Measurements from ENCODE around the gene ARHGAP44. TPM values are rescaled to one million over a fixed set of nuclear protein-coding genes. Genes with fewer than 3 reads are reported as not detected.

Gene ARHGAP44
- polyA plus RNA-seq, 1 donor from 2014 or later, result 5.9 TPM

- no peak overlapping the region for H3K27ac ChIP-seq (ENCODE audit: low read length)
- no peak overlapping the region for H3K9ac ChIP-seq (ENCODE audit: low read length)
- no peaks in the 10 kb centered on the region for H3K79me2 ChIP-seq (replicated peaks; ENCODE audit: insufficient read depth, low read length)
- no peak for TF ChIP-seq REST (IDR thresholded peaks at IDR 0.05; ENCODE audit: borderline replicate concordance)
- no peak for TF ChIP-seq TAF1 (IDR thresholded peaks at IDR 0.05; ENCODE audit: low read depth)
- no peak for TF ChIP-seq SMC3 (conservative IDR thresholded peaks at IDR 0.05; ENCODE audit: poor library complexity)
- no peak for TF ChIP-seq EZH2 (IDR thresholded peaks at IDR 0.05; ENCODE audit: borderline replicate concordance, insufficient read depth, low read length, poor library complexity, severe bottlenecking)
- no peak for TF ChIP-seq RAD21 (conservative IDR thresholded peaks at IDR 0.05)
- TF ChIP-seq MXI1 (conservative IDR thresholded peaks at IDR 0.05; ENCODE audit: poor library complexity, severe bottlenecking), result no peak
- TF ChIP-seq POLR2AphosphoS5 (IDR thresholded peaks at IDR 0.05), result no peak
- no peaks in the 10 kb centered on the region for H3K9me2 ChIP-seq (ENCODE audit: insufficient read depth, low read length)
- no peaks in the 10 kb centered on the region for H4K20me1 ChIP-seq (ENCODE audit: insufficient read depth)
- no peak overlapping the region for H2AFZ ChIP-seq (ENCODE audit: low read depth, low read length)
- no peaks in the 10 kb centered on the region for H3F3A ChIP-seq (ENCODE audit: insufficient read depth, low read length, poor library complexity, severe bottlenecking)
- no peaks in the 10 kb centered on the region for H3K36me3 ChIP-seq (ENCODE audit: insufficient read depth, low read length)
- H3K4me3 ChIP-seq (ENCODE audit: low read length), result no peak overlapping the region
- H3K4me2 ChIP-seq (ENCODE audit: low read length), result no peak overlapping the region
- no peaks in the 10 kb centered on the region for H3K9me3 ChIP-seq (ENCODE audit: low read length)
- H3K27me3 ChIP-seq (ENCODE audit: insufficient read depth, low read depth, low read length), result no peaks in the 10 kb centered on the region
Measured at GRCh38 chr17:12979246-12979645, 189.9 kb downstream of the ARHGAP44 start.

- Histone ChIP-seq H3K79me2 (replicated peaks; ENCODE audit: insufficient read depth, low read length) (no peaks in the 10 kb centered on the region), H3K9me3 (ENCODE audit: low read length) (no peaks in the 10 kb centered on the region), H4K20me1 (ENCODE audit: insufficient read depth) (no peaks in the 10 kb centered on the region), H3K27ac (ENCODE audit: low read length) (no peak overlapping the region), H3K4me2 (ENCODE audit: low read length) (no peak overlapping the region), H2AFZ (ENCODE audit: low read depth, low read length) (no peak overlapping the region), H3K9ac (ENCODE audit: low read length) (no peak overlapping the region), H3K4me3 (ENCODE audit: low read length) (no peak overlapping the region), H3K9me2 (ENCODE audit: insufficient read depth, low read length) (no peaks in the 10 kb centered on the region), H3K36me3 (ENCODE audit: insufficient read depth, low read length) (no peaks in the 10 kb centered on the region), H3K27me3 (ENCODE audit: insufficient read depth, low read depth, low read length) (no peaks in the 10 kb centered on the region), H3F3A (ENCODE audit: insufficient read depth, low read length, poor library complexity, severe bottlenecking) (no peaks in the 10 kb centered on the region)
- no peak for TF ChIP-seq TAF1 (IDR thresholded peaks at IDR 0.05; ENCODE audit: low read depth)
- no peak for TF ChIP-seq REST (IDR thresholded peaks at IDR 0.05; ENCODE audit: borderline replicate concordance)
- no peak for TF ChIP-seq CTCF (IDR thresholded peaks at IDR 0.05; ENCODE audit: poor library complexity, severe bottlenecking)
- TF ChIP-seq RAD21 (conservative IDR thresholded peaks at IDR 0.05), result no peak
- TF ChIP-seq POLR2AphosphoS5 (IDR thresholded peaks at IDR 0.05), result no peak
- TF ChIP-seq MXI1 (conservative IDR thresholded peaks at IDR 0.05; ENCODE audit: poor library complexity, severe bottlenecking), result no peak
- no peak for TF ChIP-seq EP300 (conservative IDR thresholded peaks at IDR 0.05; ENCODE audit: poor library complexity, severe bottlenecking)
- TF ChIP-seq EZH2 (IDR thresholded peaks at IDR 0.05; ENCODE audit: borderline replicate concordance, insufficient read depth, low read length, poor library complexity, severe bottlenecking), result no peak
- no peak for TF ChIP-seq SMC3 (conservative IDR thresholded peaks at IDR 0.05; ENCODE audit: poor library complexity)
Measured at GRCh38 chr17:12979826-12980500, 190.7 kb downstream of the ARHGAP44 start.
